GM18873 (cell line): Measurements from ENCODE around the gene PLG.
"Not testable (repeated sequence)": the region's sequence is repeated elsewhere in the genome, so short reads cannot be mapped to it uniquely, and the experiment has no call there.

Source experiments
- ATAC-seq: cut with Tn5 transposase; IDR thresholded peaks from one replicate; pipeline ENCODE4 v1.9.1; 2021; ENCODE audit warnings: mild to moderate bottlenecking, moderate library complexity, moderate number of reproducible peaks; ENCODE audit not compliant: unreplicated experiment, low FRiP score

The PLG gene

GRCh38 chr6:160802049-160802448 is 100.0 kb downstream of the PLG start:
- not testable (repeated sequence) for ATAC-seq
